Activated naive CD8-positive, alpha-beta T cell treated with anti-CD3 and anti-CD28 coated beads, Interleukin-2, amount 10 ng/mL, durations not matched to agents 7 days and 5 days (primary cell): ENCODE data around the gene UNC5B. TPM values are rescaled to one million over a fixed set of nuclear protein-coding genes. Genes with fewer than 3 reads are reported as not detected.

ENCODE experiments used
- ATAC-seq: fragments of 150-1000 bp; cut with Tn5 transposase; one replicate; pipeline ENCODE4 v1.10.0; 2021; ENCODE audit warnings: low read depth, moderate library complexity
- POLR2A ChIA-PET: fragments of 350-600 bp; sonication (Branson Sonifier 250); formaldehyde crosslinking; loops from one replicate; lab custom pipeline; 2021; ENCODE audit warnings: antibody characterized with exemption; lab: Charles Lee
- DNase-seq: peaks from one replicate; pipeline ENCODE4 v3.0.0; 2021
- H3K27ac Mint-ChIP-seq: one replicate; pipeline ENCODE4 v1.8.0; 2022; ENCODE audit warnings: mild to moderate bottlenecking, mixed read lengths
- H3K27me3 Mint-ChIP-seq: one replicate; pipeline ENCODE4 v1.8.0; 2022; ENCODE audit warnings: mild to moderate bottlenecking, moderate library complexity, mixed read lengths
- H3K36me3 Mint-ChIP-seq: one replicate; pipeline ENCODE4 v1.8.0; 2021; ENCODE audit warnings: mild to moderate bottlenecking, mixed read lengths
- H3K4me1 Mint-ChIP-seq: one replicate; pipeline ENCODE4 v1.8.0; 2021; ENCODE audit warnings: mixed read lengths
- H3K4me3 Mint-ChIP-seq: one replicate; pipeline ENCODE4 v1.8.0; 2022; ENCODE audit warnings: mild to moderate bottlenecking, moderate library complexity, mixed read lengths
- H3K9me3 Mint-ChIP-seq: one replicate; pipeline ENCODE4 v1.8.0; 2021; ENCODE audit warnings: mixed read lengths
- total RNA-seq, 2 experiments: library from RNA; stranded (reverse); gene quantifications; one replicate each; pipeline ENCODE4 v1.2.3, GENCODE V29; 2021

Gene UNC5B
- total RNA-seq, 2 experiments from 2014 or later, result 0.03 TPM; not detected in 1

DNA sequence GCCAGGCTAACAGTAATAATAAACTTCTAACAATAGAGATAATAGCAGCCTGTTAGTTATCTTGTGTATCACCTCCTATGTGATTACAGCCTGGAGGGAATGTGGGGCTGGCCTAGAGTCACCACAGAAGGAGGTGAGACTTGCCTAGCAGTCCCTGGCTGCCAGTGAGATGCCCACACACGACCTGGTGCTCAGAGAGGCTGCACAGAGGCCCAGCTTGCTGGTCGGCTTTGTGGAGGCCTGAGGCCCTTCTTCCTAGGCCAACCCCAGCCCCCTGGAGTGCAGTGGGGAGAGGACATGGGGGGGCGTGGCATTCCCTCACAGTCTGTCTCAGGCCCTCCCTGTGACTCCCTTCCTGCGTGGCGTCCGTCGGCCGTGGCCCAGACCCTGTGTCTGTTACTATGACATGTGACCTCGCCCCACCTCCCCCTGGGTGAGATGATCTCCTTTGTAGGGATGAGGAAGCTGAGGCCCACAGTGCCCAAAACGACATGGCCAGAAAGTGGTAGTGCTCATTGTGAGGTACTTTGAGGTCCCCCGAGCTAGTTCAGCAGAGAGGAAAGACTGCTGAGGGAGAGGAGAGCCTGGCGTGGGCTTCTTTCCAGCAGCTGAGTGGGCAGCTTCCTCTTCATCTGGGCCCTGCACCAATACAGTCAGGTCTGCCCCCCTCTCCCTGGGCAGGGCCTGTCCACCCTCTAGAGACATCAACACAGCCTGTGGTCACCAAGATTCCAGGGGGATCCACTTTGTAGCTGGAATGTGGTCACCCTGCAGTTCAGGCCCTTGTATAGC, 29.7 kb downstream of the UNC5B start:
- no peaks in the 10 kb centered on the region for H3K36me3 Mint-ChIP-seq
- no peaks in the 10 kb centered on the region for H3K9me3 Mint-ChIP-seq
- peaks cover 4% of the 10 kb centered on the region for H3K27me3 Mint-ChIP-seq
- DNase-seq (no peak), ATAC-seq (no peak)
- no peak overlapping the region for H3K27ac Mint-ChIP-seq
- POLR2A ChIA-PET, result no interaction called here
- H3K4me3 Mint-ChIP-seq, result no peak overlapping the region
- no peaks in the 10 kb centered on the region for H3K4me1 Mint-ChIP-seq

DNA sequence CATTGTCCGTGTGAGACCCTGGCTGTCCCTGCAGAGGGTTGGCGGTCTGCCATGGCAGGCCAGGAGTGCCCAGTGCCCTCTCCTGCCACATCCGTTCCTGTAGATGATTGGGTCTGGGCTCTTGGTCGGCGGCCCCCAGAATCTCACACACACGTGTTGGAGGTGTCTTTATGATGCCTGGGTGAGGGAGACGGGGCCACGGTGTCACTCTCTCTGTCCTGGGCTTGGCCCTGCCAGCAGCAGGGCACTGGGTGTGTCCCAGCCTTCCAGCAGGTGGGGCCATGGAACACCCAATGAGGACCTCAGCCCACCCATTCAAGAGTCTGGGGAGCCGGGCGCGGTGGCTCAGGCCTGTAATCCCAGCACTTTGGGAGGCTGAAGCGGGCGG, 30.2 kb downstream of the UNC5B start:
- H3K4me1 Mint-ChIP-seq, result no peaks in the 10 kb centered on the region

DNA sequence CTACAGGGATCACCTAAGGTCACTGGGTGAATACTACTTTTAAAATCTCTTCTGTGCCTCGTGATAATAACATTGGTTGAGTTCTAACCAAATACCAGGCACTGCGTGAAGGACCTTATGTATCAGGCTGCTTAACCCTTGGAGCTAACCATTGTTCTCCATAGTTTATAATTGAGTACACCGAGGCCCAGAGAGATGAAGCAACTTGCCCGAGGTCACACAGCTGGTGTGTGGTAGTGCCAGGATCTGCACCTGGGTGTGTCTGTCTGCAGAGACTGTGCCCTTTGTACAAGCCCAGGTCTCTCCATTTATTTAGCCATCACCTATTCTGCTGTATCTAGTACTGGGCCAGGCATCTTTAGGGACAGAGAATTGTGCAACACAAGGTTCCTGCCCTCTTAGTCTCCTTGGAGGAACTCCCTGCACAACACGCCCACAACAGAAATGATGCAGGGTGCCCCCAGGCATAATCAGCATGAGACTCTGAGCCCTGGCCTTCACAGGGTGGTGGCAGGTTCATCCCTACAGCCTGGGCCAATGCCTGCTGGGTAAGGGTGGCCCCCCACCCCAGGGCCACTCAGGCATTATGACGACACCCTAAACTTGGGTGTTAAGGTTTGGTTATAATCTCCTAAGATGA, 31.5 kb downstream of the UNC5B start:
- DNase-seq (no peak), ATAC-seq (no peak)
- H3K27me3 Mint-ChIP-seq, result peaks cover 4% of the 10 kb centered on the region
- no peak overlapping the region for H3K4me3 Mint-ChIP-seq
- no peaks in the 10 kb centered on the region for H3K4me1 Mint-ChIP-seq
- H3K36me3 Mint-ChIP-seq, result no peaks in the 10 kb centered on the region
- H3K27ac Mint-ChIP-seq, result no peak overlapping the region
- H3K9me3 Mint-ChIP-seq, result no peaks in the 10 kb centered on the region
- POLR2A ChIA-PET, result no interaction called here

More for the DNA sequence above, 30.2 kb downstream of the UNC5B start:
- no peaks in the 10 kb centered on the region for H3K9me3 Mint-ChIP-seq
- no peak for ATAC-seq
- H3K4me3 Mint-ChIP-seq, result no peak overlapping the region
- no peak for DNase-seq
- no peak overlapping the region for H3K27ac Mint-ChIP-seq
- POLR2A ChIA-PET, result no interaction called here
- H3K27me3 Mint-ChIP-seq, result peaks cover 4% of the 10 kb centered on the region
- H3K36me3 Mint-ChIP-seq, result no peaks in the 10 kb centered on the region

DNA sequence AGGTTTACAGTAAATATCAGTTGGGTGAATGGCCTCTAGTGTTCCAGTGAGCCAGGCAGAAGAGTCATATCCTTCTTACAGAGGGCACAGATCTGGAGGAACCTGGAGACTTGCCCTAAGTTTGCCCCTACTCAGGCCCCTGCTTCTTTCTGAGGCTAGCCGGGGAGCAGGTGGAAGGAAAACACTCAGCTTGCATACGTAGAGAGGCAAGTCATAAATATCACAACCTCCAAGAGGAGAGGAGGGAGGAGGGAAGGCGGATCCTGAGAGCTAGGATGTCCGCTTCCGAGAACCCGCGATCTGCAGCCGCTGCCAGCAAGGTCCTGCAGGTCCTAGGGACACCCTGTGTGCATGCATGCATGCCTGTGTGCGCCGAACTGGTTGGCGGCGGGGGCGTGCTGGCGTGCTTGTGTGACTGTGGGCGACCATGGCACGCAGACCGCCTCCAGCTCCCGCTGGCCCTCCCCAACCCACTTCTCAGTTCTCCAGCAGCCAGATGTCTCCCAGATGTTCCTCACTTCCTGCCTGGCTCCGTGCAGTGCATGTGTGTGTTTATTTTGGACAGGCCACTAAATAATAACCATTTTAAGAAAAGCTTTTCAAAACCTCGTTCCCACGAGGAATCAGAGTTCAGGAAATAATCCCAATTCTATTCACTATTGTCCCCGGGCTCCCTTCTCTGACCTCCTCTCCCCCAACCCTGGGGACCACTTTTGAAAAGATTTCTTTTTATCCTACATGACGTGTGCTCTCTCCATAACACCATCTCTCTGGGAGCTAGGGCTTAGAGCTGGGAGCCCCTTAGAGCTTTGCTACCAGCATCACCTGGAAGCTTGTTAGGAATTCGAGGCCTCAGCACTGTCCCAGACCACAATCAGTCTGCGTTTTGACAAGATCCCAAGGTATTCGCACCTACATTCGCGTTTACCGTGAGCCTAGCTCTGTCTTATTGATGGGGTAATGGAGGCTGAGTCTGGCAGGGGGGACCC, 32.4 kb downstream of the UNC5B start:
- no peak for DNase-seq
- no peak for ATAC-seq
- POLR2A ChIA-PET, result no interaction called here
- Mint-ChIP-seq H3K4me3 (no peak overlapping the region), H3K27me3 (peaks cover 4% of the 10 kb centered on the region), H3K27ac (no peak overlapping the region), H3K9me3 (no peaks in the 10 kb centered on the region), H3K36me3 (no peaks in the 10 kb centered on the region), H3K4me1 (no peaks in the 10 kb centered on the region)

DNA sequence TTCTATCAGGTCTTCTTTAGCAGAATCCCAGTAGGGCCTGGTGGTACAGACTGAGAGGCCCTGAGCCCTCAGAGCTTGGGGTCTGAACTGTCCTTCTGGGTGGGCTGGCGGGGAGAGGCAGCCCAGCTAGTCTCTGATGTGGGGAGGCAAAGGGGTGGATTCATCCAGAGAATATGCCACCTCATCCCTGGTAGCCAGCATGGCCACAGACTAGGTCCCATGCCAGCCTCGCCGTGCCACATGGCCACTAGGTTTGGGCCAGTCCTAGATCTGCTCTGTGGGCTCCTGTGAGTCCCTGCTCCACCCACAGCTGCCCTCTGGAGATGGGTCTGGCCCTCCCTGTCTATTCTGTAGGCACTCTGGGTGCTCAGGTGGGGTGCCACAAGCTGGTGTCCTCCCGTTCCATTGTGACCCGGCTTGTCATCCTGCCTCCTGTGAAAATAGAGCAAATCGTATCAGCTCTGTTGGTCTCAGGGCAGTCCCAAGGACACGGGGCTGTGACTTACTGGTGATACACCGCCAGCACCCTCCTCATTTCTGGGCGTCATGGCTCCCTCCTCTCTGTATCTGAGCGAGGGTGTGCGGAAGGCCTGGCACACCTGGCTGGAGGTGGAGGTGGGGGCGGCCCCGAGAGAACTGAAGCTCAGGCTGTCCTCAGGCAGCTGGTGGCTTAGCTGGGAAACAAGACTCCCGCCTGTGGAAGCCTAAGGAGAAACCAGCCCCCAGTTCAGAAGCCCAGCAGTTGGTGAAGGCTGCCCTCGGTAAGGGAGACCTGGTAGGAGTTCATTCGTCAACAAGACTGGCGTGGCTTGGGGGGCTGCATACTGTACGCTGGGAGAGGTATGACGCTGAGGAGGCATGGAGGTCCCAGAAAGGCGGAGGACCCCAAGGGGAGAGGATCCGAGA, 33.3 kb downstream of the UNC5B start:
- no peaks in the 10 kb centered on the region for H3K4me1 Mint-ChIP-seq
- H3K36me3 Mint-ChIP-seq, result no peaks in the 10 kb centered on the region
- DNase-seq, result no peak
- no peak overlapping the region for H3K27ac Mint-ChIP-seq
- no peak for ATAC-seq
- H3K9me3 Mint-ChIP-seq, result no peaks in the 10 kb centered on the region
- POLR2A ChIA-PET, result no interaction called here
- no peak overlapping the region for H3K4me3 Mint-ChIP-seq
- peaks cover 7% of the 10 kb centered on the region for H3K27me3 Mint-ChIP-seq

DNA sequence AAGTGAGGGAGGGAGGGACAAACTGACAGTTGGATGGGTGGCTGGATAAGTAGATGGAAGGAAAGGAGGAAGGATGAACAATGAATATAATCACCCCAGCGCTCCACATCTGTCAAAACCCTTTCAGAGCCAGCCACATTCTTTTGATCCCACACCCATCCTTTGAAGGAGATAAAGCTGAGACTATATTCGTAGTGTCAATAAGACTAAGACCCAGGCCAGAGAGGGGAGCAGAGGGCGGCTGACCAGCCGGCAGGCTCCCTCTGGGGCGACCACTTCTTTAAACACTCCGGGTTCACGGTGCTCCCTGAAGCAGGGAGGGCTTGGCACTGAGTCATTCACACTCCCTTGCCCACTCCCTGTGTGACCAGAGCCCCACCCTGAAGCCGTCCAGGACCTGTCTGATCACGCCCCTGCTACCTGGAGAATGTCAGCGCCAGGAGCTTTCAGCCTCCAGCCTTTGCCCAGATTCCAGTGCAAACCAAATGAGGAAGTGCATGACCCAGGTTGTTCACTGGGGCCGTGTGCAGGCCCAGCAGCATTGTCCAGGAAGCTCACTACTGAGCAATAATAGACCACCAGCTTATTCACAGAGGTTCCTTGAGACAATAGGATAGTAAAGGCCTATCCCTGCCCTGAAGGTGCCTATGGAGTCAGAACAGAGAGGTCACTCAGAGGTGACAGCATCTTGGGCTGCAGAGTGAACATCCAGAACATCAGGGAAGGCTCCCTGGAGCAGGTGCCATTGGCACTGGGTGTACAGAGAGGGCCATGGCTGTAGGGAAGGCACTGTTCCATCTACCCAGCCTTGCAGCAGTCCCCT, 34.4 kb downstream of the UNC5B start:
- Mint-ChIP-seq H3K4me1 (no peaks in the 10 kb centered on the region), H3K27me3 (peaks cover 7% of the 10 kb centered on the region), H3K36me3 (no peaks in the 10 kb centered on the region), H3K4me3 (no peak overlapping the region), H3K9me3 (no peaks in the 10 kb centered on the region), H3K27ac (no peak overlapping the region)
- POLR2A ChIA-PET, result no interaction called here
- DNase-seq, result no peak
- no peak for ATAC-seq

DNA sequence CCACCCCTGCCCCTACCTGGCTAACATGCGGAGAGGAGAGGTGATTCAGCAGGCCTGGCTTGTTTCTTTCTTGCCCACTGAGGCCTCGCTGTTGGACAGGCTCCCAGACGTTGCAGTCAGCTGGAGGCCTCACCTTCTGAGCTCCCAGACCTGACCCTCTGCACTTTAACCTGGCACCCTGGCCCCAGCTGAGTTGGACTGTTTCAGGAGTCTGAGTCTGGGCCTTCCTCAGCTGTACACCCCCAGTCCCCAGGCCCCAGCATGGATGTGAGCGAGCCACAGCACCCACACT, 35.0 kb downstream of the UNC5B start:
- no peak overlapping the region for H3K4me3 Mint-ChIP-seq
- no peaks in the 10 kb centered on the region for H3K4me1 Mint-ChIP-seq
- H3K36me3 Mint-ChIP-seq, result no peaks in the 10 kb centered on the region
- H3K9me3 Mint-ChIP-seq, result no peaks in the 10 kb centered on the region
- H3K27ac Mint-ChIP-seq, result no peak overlapping the region
- DNase-seq, result no peak
- POLR2A ChIA-PET, result no interaction called here
- H3K27me3 Mint-ChIP-seq, result peaks cover 7% of the 10 kb centered on the region
- no peak for ATAC-seq

DNA sequence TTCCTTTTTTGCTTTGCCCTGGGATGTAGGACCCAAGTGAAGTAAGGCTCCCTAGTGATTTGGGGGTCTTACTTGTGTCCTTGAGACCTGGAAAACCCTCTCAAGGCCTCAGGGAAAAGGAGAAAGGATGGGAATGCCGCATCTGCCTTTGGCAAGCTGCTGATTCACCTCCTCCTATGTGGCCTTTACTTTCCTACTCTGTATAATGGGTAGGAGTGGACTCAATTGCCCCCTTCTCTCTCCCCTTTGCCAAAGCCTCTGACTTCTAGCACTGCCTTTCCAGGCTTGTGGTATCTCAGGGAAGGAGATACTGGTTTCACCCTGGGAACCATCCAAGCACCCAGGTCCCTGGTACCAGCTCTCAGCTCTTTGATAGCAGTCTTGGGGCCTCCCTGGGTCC, 35.4 kb downstream of the UNC5B start:
- Mint-ChIP-seq H3K9me3 (no peaks in the 10 kb centered on the region), H3K27me3 (peaks cover 7% of the 10 kb centered on the region), H3K27ac (no peak overlapping the region), H3K36me3 (no peaks in the 10 kb centered on the region), H3K4me3 (no peak overlapping the region), H3K4me1 (no peaks in the 10 kb centered on the region)
- DNase-seq, result no peak
- POLR2A ChIA-PET, result no interaction called here
- no peak for ATAC-seq

DNA sequence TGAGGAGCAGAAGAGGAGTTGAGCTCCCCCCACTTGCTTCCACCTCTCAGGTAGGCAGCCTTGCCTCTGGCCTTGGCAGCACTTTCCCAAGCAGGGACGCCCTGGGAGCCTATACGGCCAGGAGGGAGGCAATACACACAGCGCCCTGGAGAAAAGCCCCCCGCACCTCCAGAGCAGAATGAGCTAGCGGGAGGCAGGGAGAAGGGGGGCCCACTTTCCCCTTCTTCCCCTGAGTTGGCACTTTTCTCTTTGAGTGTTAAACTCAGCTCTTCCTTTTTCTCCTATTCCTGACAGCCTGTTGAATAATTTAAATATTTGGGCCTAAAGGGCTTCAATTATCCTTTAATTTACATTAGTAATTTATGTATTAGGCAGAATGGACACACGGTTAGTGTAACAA, 35.8 kb downstream of the UNC5B start:
- Mint-ChIP-seq H3K4me3 (no peak overlapping the region), H3K9me3 (no peaks in the 10 kb centered on the region), H3K36me3 (no peaks in the 10 kb centered on the region), H3K4me1 (no peaks in the 10 kb centered on the region), H3K27ac (no peak overlapping the region), H3K27me3 (peaks cover 7% of the 10 kb centered on the region)
- no peak for ATAC-seq
- POLR2A ChIA-PET, result no interaction called here
- DNase-seq, result no peak

DNA sequence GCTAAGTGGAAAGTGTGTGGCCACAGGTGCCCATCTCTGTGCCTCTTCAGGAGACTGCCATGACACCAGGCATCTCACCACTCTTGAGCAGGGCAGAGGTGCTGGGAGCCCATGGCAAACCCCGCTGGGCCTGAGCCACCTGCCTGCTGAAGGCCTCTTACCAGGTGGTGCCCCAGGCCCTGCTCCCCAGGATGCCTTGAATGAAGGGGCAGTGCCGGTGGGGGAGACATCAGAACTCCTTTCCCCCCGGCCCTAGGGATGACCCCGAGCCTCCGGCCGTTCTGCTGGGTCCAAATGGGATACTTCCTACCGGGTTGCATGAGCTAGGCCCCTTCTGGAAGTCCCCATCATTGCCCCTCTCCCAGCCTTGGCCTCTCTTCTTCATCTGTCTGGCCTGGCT, 37.6 kb downstream of the UNC5B start:
- POLR2A ChIA-PET, result no interaction called here

DNA sequence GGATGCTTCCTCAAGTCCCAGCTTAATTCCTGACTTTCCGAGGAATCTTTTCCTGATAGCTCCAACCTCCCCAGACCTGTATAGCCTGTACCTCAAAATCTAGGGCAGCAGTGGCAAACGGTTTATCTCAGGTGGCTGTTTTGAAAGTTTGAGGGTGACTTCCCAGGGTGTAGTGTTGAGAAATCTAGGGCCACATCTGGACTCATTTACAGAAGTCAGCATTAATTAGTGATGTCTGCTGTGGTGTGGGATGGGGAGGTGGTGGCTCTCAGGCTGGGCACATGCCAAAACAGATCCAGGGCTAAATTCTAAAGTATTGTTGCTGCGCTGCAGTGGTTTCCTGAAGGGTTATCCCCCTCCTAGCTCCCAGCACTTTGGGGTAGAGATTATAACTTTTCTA, 38.0 kb downstream of the UNC5B start:
- DNase-seq (no peak), ATAC-seq (no peak)
- Mint-ChIP-seq H3K4me3 (no peak overlapping the region), H3K27ac (no peak overlapping the region), H3K27me3 (peaks cover 2% of the 10 kb centered on the region), H3K36me3 (no peaks in the 10 kb centered on the region), H3K9me3 (no peaks in the 10 kb centered on the region), H3K4me1 (no peaks in the 10 kb centered on the region)
- POLR2A ChIA-PET, result no interaction called here

More for the DNA sequence above, 37.6 kb downstream of the UNC5B start:
- H3K27ac Mint-ChIP-seq, result no peak overlapping the region
- peaks cover 3% of the 10 kb centered on the region for H3K27me3 Mint-ChIP-seq
- no peaks in the 10 kb centered on the region for H3K36me3 Mint-ChIP-seq
- H3K4me3 Mint-ChIP-seq, result no peak overlapping the region
- no peaks in the 10 kb centered on the region for H3K4me1 Mint-ChIP-seq
- DNase-seq, result no peak
- no peak for ATAC-seq
- H3K9me3 Mint-ChIP-seq, result no peaks in the 10 kb centered on the region

DNA sequence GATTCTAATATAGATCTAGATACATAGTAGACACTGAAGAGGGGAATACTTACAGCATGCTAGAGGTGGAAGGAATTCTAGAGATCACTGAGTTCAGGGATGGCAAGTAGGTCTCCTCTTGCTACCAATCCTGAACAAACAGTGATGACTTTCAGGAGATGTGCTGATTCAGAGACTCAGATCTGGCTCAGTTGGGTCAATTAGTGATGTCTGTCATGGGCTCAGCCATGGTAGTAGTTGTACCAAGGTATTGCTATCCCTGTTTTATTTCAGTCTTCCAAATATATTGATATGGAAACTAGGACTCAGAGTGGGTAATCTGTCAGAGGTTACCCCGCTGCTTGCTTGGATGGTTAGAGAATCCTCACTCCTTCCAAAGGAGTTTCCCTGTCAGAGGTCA, 38.5 kb downstream of the UNC5B start:
- ATAC-seq, result no peak
- DNase-seq, result no peak
- POLR2A ChIA-PET, result no interaction called here
- no peaks in the 10 kb centered on the region for H3K9me3 Mint-ChIP-seq
- no peaks in the 10 kb centered on the region for H3K4me1 Mint-ChIP-seq
- no peaks in the 10 kb centered on the region for H3K36me3 Mint-ChIP-seq
- peaks cover 2% of the 10 kb centered on the region for H3K27me3 Mint-ChIP-seq
- no peak overlapping the region for H3K4me3 Mint-ChIP-seq
- no peak overlapping the region for H3K27ac Mint-ChIP-seq
